ENCODE data around the gene PSTPIP2. TPM values are rescaled to one million over a fixed set of nuclear protein-coding genes. Genes with fewer than 3 reads are reported as not detected.
"Not testable (repeated sequence)": the region's sequence is repeated elsewhere in the genome, so short reads cannot be mapped to it uniquely, and the experiment has no call there.

PSTPIP2 gene, protein sequence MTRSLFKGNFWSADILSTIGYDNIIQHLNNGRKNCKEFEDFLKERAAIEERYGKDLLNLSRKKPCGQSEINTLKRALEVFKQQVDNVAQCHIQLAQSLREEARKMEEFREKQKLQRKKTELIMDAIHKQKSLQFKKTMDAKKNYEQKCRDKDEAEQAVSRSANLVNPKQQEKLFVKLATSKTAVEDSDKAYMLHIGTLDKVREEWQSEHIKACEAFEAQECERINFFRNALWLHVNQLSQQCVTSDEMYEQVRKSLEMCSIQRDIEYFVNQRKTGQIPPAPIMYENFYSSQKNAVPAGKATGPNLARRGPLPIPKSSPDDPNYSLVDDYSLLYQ
- 10 to 100 TPM in 2 of 3 donors, 1 to 10 TPM in 1; 9.1 to 11.7 (median 11.7) TPM for polyA plus RNA-seq (ENCODE audit: insufficient read length in 3 of 3)
- long read RNA-seq, donor 1 = 0 reads
- long read RNA-seq, donor 2, partial matches to known transcripts = 0 of 3 reads
- long read RNA-seq, donor 2, other reads (novel, unspliced or antisense) = 0 of 3 reads
- long read RNA-seq, donor 3 = 0 reads
- long read RNA-seq, donor 4 = 0 reads
- long read RNA-seq, donor 5 = 0 reads
- long read RNA-seq, donor 6, partial matches to known transcripts = 0 of 2 reads
- long read RNA-seq, donor 6, other reads (novel, unspliced or antisense) = 0 of 2 reads
- long read RNA-seq, donor 7, partial matches to known transcripts = 0 of 4 reads
- long read RNA-seq, donor 7, other reads (novel, unspliced or antisense) = 0 of 4 reads
- long read RNA-seq, donor 8 = 0 reads
- long read RNA-seq, donor 9, partial matches to known transcripts = 0 of 2 reads
- long read RNA-seq, donor 9, other reads (novel, unspliced or antisense) = 0 of 2 reads
- long read RNA-seq, donor 10, partial matches to known transcripts = 0 of 1 reads
- long read RNA-seq, donor 10, other reads (novel, unspliced or antisense) = 0 of 1 reads
- long read RNA-seq, donor 11, partial matches to known transcripts = 0 of 2 reads
- long read RNA-seq, donor 11, other reads (novel, unspliced or antisense) = 0 of 2 reads
- long read RNA-seq, donor 12 = 0 reads
- long read RNA-seq, donor 13 = 0 reads
- long read RNA-seq, donor 14 = 0 reads
- long read RNA-seq, donor 15 = 0 reads
- long read RNA-seq, donor 16, partial matches to known transcripts = 0 of 1 reads
- long read RNA-seq, donor 16, other reads (novel, unspliced or antisense) = 0 of 1 reads

DNA sequence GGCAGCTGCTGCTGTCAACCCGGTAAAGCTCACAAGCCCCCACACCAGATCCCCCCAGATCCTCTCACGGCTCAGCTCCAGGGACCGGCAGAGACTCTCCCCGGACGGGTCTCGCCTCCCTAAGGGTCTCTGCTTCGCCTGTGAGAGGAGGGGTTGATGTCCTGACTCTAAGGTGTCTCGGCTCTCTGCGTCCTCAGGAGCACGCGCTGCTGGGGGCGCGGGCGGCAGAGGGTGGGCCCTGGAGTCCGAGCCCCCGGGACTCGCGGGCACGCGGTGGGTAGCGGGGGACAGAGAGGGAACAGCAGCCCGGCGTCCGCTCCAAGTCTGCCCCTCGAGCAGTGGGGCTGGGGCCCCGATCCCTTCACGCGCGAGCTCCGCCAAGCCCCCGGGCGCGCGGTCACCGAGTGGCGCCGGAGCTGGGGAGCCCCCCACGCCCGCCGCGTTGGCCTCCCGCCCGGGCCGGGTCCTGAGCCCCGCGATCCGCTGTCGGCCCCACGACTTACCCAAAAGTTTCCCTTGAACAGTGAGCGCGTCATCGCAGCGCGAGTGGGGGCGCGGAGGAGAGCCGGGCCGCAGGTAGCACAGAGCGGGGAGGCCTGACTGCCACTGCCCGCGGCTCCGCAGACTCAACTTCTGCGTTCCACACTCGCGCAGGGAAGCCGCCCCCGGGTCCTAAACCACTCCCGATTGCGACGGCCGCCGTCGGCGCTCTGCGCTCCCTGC, at the start of gene PSTPIP2:
TSS of gene PSTPIP2 (minus strand) at position 608 of the 723 bp plus-strand sequence. CDS start at position 536, 72 bp downstream.
- peak in 6 of 11 donors; percentile 47 to 64 (median 55) for DNase-seq (ENCODE audit: extremely low read depth in 1 of 11, low read depth in 9 of 11, low spot score in 4 of 11)

DNA sequence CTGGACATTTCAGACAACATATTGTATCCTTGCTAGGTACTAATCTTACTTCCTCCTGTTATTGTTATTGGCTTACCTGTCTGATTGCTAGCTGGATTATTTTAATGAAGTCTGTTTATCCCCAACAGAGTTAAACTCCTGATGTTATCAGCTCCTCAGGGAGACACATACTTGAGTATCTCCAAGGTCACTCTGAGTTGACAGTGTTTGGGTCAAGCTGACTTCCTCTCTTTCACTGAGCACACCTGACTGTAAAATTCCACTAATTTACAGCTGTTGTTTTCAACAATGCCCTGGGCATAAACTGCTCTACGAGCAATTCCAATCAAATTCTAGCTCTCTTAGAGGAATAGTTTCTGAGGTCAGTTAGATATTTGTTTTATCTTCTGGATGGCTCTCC, 41.7 kb upstream of the PSTPIP2 start:
- DNase-seq (ENCODE audit: extremely low read depth in 1 of 11, low read depth in 9 of 11, low spot score in 4 of 11) = no peak

DNA sequence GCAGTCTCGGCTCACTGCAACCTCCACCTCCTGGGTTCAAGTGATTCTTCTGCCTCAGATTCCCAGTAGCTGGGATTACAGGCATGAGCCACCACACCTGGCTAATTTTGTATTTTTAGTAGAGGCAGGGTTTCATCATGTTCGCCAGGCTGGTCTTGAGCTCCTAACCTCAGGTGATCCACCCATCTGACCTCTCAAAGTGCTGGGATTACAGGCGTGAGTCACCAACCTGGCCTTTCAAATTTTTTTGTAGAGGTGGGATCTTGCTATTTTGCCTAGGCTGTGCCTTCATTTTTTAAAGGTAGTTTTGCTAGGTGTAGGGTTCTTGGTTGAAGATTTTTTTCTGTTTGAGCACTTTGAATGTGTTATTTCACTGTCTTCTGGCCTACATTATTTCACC, 38.3 kb upstream of the PSTPIP2 start:
- DNase-seq (ENCODE audit: extremely low read depth in 1 of 11, low read depth in 9 of 11, low spot score in 4 of 11) = no peak

DNA sequence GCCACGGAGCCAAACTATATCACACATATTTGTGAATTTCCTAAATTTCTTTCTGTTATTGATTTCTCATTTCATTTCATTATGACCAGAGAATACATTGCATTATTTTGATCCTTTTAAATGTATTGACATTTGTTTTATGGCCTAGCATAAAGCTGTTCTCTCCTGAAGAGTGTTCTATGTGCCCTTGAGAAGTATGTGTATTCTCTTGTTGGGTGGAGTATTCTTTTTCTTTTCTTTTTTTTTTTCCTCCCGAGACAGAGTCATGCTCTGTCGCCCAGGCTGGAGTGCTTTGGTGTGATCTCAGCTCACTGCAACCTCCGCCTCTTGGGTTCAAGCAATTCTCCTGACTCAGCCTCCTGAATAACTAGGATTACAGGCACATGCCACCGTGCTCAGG, 37.3 kb upstream of the PSTPIP2 start:
- DNase-seq (ENCODE audit: extremely low read depth in 1 of 11, low read depth in 9 of 11, low spot score in 4 of 11) = no peak

DNA sequence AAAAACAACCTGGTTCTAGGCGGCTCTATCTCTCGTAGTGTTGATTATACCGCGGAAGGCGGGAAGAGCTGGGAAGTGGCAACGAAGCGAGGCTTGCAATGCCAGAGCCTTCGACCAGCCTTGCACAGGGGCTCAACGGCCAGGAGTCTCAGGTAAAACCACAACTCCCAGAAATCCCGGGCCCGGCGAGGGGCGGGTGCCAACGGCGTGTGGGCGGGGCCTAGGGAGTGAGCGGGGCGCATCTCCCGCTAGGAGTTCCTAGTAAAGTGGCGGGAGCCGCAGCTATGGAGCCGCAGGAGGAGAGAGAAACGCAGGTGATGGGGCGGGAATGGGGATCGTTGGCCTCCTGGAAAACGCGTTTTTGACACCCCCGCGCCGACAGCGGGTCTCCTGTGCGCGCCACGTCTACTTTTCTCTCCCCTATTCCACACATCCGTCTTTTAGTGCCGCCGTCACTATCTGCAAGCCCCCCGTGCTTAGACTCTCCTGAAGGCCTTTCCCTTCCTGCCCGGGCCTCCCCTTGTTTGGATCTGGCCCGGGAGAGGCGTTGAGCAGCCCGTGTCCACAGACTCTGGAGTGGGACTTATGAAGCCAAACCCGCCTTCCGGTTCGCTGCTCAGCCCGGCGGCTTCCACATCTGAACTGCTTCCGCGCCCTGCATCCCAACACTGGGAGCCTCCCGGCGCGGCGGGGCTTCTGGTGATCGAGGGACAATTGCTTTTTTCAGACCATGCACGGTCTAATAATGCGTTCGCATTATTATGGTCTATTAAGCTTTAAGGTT, 32.3 kb upstream of the PSTPIP2 start, which contains the start of gene HAUS1:
TSS of gene HAUS1 (plus strand) at position 258 of the 784 bp plus-strand sequence. CDS start at position 285, 27 bp downstream.
- peak in 10 of 11 donors; percentile 72 to 92 (median 86) for DNase-seq (ENCODE audit: extremely low read depth in 1 of 11, low read depth in 9 of 11, low spot score in 4 of 11)

DNA sequence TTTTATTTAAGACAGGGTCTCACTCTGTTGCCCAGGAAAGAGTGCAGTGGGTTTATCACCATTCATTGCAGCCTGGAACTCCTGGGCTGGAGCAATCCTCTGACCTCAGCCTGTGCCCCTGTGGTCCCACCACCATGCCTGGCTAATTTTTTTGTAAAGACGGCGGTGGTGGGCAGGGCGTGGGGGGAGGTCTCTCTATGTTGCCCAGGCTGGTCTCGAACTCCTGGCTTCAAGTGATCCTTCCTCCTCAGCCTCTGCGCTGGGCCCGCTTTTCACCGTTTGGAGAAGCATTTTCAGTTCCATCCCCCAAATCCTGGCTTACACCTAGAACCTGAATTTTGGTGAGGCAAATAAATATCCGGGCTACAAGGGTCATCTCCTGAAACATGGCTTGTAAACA, 27.4 kb upstream of the PSTPIP2 start:
- no peak for DNase-seq (ENCODE audit: extremely low read depth in 1 of 11, low read depth in 9 of 11, low spot score in 4 of 11)

DNA sequence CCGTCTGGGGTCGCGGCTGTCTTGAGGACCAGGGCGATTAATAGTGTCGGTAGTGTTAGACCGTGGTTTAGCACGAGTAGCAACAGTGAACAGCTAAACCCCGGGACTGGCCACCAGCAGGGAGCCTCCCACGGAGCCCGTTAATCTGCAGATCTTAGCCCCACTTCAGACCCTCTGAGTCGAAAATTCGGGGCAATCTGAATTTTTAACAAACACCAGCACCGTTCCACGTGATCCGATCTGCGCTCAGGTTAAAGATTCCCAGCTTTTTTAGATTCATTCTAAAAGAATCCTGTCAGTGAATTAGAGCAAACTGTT, 26.5 kb upstream of the PSTPIP2 start:
- peak in 1 of 11 donors; percentile 21 for DNase-seq (ENCODE audit: extremely low read depth in 1 of 11, low read depth in 9 of 11, low spot score in 4 of 11)

DNA sequence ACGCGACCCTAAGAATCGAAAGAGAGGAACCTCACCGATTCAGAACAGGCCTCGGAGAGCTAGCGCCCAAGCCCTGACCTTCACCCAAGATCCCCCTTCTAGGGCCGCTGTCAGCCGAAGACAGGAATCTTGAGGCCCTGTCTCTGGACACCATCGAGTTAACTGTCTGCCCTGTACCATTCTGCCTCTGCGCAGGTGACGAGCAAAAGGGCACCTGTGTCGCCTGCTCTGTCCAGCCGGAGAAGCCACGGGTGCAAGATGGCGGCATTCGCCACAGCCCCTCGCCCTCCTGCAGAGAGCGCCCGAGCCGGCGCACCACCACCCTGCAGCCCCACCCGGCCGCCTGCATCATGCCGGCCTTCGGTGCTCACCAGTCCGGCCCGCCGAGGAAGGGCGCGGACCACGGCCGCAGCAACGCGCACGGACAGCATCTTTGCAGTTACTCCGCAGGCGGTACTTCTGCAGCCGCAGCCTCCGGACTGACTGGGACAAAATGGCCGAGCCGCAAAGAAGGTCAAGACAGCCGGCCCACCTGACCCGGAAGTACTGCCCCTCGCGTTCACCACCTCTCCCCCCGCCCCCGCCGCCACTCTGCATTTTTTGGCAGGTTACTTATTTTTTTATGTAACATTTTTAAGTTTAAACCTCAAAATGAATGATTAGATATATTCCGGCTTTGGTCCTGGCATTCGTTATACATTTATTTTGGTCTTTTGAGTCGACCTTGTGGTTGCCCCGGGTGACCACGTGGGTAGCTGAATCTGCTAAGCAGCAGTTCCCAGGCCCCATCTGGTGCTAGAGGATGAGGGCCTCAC, 25.9 kb upstream of the PSTPIP2 start, which contains the start of gene ATP5F1A:
TSS of gene ATP5F1A (minus strand) at position 496 of the 815 bp plus-strand sequence. CDS start at position 431, 65 bp downstream.
- peak in 10 of 11 donors; percentile 67 to 86 (median 82) for DNase-seq (ENCODE audit: extremely low read depth in 1 of 11, low read depth in 9 of 11, low spot score in 4 of 11)

DNA sequence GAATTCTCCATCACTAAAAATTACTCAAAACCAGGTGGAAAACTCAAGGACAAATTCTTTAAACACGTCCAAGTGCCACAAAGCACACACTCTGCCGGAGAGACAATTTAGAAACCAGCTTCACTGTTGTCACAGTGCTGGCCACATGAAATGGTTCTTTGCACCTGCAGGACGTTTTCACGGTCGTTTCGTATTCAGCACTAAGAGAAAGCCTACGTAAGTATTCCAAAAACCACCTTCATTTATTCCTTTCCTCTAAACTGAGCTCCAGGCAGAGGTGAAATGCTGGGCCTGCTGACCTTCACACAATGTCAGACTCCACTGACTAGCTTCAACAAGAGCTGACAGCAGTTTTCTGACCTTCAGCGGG, 25.4 kb upstream of the PSTPIP2 start:
- DNase-seq (ENCODE audit: extremely low read depth in 1 of 11, low read depth in 9 of 11, low spot score in 4 of 11) = no peak

DNA sequence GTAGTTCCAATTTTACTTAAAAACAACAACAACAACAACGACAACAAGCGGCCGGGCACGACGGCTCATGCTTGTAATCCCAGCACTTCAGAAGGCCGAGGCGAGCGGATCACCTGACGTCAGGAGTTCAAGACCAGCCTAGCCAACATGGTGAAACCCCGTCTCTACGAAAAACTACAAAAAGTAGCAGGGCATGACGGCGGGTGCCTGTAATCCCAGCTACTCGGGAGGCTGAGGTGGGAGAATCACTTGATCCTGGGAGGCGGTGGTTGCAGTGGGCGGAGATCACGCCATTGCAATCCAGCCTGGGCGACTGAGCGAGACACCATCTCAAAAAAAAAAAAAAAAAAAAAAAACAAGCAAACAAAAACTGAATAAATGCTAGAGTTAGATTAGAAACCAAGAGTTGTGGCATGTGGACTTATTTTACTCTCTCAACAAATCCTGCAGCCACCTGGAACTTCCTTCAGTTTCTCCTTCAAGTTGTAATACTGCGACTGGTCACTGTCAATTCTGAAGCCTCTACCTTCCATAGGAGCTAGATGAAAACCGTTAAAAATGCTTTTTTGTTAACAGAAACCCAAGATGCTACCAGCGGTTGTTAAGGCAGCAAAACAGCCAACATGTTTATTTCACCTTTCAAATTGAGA, 24.7 kb upstream of the PSTPIP2 start:
- no peak for DNase-seq (ENCODE audit: extremely low read depth in 1 of 11, low read depth in 9 of 11, low spot score in 4 of 11)

DNA sequence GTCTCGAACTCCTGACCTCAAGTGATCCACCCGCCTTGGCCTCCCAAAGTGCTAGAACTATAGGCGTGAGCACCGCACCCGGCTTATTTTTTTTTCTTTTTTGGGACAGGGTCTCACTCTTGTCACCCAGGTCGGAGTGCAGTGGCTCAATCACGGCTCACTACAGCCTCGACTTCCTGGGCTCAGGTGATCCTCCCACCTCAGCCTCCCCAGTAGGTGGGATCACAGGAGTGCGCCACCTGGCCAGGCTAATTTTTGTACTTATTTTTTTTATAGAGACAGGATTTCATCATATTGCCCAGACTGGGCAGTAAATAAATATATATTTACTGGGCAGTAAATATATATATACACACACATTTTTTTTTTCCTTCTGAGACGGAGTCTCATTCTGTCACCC, 23.5 kb upstream of the PSTPIP2 start:
- DNase-seq (ENCODE audit: extremely low read depth in 1 of 11, low read depth in 9 of 11, low spot score in 4 of 11) = no peak

DNA sequence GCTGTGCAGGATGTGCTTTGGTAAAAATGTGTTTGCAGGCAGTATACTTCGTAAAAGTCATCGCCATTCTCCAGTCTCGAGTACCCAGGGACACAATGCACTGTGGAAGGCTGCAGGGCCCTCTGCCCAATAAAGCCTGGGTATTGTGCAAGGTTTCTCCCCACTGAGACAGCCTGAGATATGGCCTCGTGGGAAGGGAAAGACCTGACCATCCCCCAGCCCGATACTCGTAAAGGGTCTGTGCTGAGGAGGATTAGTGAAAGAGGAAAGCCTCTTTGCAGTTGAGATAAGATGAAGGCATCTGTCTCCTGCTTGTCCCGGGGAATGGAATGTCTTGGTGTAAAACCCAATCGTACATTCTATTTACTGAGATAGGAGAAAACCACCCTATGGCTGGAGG, 16.4 kb upstream of the PSTPIP2 start:
- not testable (repeated sequence) for DNase-seq (ENCODE audit: extremely low read depth in 1 of 11, low read depth in 9 of 11, low spot score in 4 of 11)

DNA sequence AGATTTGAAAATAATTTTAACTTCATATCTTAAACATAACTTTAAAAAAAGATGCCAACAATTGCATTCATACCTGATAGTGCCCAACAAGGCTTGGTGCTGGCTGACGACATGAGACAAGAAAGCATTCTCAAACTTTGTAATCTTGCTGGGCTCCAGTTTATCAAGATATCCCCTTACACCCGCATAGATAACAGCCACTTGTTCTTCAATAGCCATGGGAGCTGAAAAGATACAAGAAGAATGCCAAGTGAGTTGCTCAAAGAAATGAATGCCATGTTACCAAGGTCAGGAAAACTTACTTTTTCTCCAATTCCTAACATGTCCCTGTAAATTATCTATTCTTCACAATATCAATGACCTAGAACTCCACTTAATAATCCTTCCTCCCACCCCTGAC, 12.4 kb upstream of the PSTPIP2 start:
- no peak for DNase-seq (ENCODE audit: extremely low read depth in 1 of 11, low read depth in 9 of 11, low spot score in 4 of 11)

DNA sequence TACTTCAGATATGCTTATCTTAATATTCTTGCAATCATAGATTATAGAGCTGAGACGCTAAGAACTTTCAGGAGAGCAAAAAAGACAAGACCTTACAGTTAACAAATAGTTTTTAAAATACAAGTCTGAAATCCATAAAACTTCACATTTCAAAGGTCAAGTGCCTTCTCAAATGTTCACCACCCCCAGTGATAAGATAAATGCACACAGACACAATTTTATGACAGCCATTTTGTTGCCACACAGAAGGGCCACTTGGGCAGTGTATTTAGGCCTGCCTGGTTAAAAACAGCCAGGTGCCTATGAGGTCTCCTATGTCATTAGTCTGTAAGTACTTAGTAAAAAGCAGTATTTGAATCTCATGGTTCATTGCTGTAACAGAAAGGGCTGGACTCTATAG, 8.1 kb upstream of the PSTPIP2 start:
- DNase-seq (ENCODE audit: extremely low read depth in 1 of 11, low read depth in 9 of 11, low spot score in 4 of 11) = no peak

DNA sequence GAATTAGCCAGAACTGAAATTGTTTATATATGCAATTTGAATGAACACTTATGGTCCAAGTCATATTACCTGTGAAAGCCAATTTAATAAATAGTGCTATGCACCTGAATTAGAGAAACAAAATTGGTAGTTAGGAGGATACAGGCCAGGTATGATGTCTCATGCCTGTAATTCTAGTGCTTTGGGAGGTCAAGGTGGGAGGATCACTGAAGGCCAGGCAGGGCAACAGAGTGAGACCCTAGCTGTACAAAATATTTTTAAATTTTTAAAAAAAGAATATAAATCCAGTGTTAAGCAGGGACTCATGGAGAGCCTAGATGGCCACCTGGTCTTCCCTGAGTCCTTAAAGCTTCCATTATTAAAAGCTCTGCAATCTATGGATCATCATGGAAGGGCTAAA, 7.3 kb upstream of the PSTPIP2 start:
- DNase-seq (ENCODE audit: extremely low read depth in 1 of 11, low read depth in 9 of 11, low spot score in 4 of 11) = no peak

DNA sequence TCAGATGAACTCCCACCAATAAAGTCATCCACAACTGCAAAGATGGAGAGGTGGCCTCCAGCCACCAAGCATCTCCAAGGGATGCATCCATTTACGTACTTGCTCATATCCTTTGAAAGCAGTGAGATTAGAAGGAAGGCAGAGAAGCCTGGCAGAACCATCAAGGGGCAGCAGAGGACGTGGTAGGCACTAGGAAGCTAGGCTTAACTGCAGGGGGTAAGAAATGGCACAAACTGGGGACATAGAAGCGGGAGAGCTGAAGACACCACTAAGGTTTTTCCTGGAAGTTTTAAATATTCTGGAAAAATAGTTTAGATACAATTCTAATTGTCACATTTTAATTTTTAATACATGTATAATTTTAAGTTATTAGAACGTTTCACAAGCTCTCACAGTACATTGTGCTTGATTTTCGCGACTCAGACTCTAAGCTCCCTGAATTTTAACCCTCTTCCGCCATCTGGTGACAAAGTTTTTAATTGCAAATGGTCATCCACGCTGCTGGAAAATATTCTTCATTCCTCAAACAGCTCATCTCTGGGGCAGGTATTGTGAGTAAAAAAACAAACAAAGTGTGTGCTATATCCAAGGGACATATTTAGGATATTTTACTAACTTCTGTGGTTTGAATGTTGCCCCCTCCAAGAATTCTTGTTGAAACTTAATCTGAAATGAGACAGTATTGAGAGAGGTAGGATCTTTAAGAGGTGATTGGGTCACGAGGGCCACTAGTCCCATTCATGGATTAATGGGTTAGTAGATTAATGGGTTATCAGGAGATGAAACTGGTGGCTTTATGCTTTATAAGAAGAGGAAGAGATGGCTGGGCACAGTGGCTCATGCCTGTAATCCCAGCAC, 1.6 kb upstream of the PSTPIP2 start:
- peak in 4 of 11 donors; percentile 48 to 80 (median 63) for DNase-seq (ENCODE audit: extremely low read depth in 1 of 11, low read depth in 9 of 11, low spot score in 4 of 11)
